Activated CD4-positive, alpha-beta T cell treated with anti-CD3 and anti-CD28 coated beads for 4 hours (primary cell): ENCODE results near the gene CCNL1.

ENCODE experiments used
- DNase-seq, 2 donors: peaks; one replicate each; pipeline ENCODE4 v3.0.0-alpha.2; 2020

Gene CCNL1

DNA sequence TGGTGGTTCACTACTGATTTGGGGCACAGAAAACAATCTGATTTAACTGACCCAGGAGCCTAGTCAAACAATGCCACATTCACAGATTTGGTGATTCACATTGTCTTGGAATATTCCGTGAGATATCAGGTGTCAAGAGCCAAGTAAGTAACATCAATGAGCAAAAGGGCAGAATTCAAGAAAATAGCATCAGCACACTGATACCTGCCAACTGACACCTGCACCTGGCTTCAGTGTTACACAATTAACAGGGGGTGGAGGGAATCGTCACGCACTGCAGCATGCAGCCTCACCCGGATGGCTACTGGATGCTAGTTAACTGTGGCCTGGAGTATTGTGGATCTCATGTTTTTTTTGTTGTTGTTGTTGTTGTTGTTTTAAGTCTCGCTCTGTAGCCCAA is 17.6 kb downstream of the CCNL1 start:
- DNase-seq, result no peak

DNA sequence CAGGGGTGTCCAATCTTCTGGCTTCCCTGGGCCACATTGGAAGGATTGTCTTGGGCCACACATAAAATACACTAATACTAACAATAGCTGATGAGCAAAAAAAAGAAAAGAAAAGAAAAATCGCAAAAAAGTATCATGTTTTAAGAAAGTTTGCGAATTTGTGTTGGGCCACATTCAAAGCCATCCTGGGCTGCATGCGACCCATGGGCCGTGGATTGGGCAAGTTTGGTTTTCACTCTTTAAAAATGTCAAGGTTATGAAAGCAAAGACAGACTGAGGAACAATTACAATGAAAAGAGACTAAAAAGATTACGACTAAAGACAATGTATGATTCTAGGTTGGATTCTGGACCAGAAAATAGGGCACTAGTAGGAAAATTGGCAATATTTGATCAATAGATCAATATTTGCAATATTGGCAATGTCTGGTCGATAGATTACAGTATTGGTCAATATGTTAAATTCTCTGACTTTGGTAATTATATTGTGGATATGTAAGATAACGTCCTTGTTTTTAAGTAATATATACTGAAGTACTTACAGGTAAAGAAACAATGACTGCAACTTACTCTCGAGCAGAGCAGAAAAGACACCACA is 19.9 kb downstream of the CCNL1 start:
- DNase-seq, result no peak

DNA sequence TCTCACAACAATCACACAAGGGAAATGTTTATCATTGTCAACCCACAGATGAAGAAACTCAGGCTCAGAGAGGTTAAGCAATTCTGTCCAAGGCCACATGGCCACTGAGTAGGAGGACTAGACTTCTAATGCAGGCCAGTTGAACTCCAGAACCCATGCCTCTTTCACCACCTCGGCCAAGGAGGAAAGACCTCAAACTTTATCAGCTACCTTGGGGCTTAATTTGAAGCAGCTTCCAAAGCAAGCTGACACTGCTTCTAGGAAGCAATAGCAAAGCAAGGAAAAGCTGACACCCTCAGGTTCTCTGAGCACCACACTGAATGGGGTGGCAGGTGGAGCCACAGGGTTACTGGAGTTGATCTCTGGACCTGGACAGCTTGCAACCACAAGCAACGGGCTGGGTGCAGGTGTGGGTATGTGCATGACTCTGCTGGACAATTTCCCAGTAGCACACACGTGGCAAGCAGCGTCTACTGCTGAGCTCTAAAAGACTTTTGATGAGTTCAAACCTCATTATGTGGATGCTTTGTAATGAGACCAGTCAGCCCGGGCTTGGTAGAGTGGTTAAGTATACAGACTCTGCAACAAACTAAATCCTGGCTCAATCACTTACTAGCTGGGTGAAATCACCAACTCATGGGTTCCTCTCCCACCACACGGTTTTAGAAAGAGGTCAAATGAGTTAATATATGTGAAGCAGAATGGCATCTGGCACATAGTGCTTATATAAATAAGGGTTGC is 23.1 kb downstream of the CCNL1 start:
- DNase-seq, result no peak

DNA sequence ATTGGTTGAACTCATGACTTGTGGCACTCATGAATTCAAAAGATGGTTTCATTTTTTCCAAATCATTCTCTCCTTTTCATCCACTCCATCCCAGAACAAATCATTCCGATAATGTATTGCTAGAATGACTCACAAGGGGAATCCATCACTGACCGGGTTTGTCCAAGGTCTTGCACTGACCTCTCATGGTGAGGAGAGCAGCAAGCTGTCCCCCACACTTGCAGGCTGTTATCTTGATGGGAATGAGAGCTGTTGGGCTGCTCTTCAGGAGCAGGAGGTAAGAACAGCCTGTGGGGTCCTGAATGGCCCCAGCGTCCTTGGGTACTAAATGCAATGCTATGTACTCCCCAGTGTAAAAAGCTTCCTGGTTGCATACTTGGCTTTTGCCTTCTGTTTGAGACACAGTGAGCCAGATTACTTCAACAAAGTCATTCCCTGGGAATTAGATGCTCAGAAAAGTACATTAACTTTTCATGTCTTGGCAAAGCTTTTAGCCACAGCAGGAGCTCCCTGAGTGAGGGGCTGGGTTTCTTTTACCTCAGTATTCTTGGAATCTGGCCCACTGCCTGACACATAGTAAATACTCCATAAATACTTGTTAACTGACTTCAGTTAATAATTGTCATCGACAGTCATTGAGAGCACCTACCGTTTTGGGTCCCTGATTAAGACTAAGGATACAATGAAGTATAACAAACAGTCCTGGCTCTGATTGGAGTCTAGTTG is 24.1 kb downstream of the CCNL1 start:
- no peak for DNase-seq

DNA sequence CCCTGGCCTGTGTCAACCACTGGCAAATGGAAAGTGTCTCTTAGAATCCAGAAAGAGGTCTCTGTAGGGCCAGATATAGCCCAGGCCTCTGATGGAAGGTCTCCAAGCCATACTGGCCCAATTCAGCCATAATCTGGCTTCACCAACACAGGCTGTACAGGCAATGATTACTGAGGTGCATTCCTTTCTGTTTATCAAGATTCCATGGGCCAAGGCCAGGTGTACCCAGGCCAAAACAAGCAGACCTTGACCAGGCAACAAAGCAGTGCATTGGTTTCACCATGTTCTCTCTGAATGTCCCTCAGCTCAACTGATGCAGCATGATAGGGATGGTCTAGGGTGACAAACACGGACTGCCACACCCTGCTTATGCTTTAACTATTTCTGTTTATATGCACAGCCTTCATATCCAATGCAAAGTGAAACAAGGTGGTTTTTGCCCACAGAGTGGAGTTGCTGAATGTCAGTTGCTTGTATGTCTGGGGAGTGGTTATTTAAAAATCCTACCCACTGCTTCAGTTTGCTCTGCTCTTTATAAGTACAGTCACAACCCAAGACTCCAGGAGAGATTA is 25.2 kb downstream of the CCNL1 start:
- DNase-seq, result no peak

DNA sequence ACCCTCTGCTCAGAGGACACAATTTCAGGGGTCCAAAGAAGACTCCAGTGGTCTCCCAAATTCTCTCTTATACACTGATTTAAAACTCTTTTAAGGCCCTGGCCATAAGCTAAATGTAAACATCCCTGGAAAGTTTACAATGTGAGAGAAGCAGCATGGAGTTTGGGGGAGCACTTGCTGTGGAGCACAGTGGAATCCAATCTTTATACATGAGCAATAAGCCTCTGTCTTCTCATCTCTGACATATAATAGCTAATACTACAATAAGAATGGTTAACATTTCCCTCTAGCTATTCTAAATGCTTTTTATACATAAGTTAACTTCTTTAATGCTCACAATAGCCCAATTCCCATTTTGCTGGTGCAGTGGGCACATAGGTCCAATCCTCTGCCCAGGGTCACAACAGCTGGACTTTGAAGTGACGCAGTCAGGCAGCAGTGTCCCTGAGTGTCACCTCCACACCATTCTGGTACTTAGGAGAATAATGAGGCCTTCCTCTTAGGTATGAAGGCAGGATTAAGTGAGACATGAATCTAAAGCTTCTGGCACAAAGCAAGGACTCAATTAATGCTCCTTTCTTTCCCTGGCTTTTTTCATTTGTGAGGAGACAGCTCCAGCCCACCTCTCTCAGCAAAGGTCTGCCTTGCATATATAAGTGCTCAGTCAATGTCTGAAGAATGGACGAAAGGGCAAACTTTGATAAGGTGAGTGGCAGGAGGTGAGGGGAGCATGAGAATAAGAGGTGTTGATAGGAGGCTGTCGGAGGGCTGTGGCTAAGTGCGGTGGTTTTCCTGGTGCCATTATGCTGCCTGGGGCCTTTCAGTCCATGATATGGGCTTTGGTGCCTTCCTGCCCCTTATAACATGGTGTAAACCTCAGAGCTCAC is 26.3 kb downstream of the CCNL1 start:
- DNase-seq, result no peak

DNA sequence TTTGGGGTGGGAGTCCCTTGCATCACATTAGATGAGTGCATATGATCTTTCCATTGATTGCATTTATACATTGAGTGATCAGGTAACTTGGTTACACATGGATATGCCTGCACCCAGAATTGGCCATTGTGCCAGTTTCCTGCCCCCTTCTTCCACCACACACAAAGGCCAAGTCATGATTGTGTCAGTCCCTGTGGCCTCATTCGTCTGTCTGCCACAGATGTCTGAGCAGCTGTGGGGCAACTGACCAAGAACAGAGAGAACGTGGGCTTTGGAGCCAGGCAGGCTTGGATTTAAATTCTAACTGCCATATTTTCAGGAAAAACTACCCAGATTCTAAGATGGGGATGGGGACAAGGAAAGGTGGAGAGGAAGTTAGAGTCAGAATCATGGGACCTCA is 27.0 kb downstream of the CCNL1 start:
- DNase-seq, result no peak

DNA sequence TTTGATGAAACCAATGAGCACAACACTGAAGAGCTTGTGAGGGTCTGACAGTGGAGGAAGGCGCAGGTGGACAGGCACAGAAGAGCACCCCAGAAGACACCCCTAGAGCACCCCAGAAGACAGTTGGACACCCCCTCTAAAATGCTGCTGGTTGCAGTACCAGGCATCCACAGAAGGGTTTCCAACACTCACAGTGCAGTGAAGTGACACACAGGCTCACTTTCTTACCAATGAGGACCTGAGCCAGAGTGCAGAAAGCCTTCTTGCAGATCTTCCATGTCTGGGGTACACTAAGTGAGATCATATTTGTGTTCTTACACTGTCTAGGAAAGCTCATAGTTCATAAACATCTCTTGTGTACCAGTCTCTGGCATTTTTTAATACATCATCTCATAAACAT is 27.6 kb downstream of the CCNL1 start:
- DNase-seq, result no peak

DNA sequence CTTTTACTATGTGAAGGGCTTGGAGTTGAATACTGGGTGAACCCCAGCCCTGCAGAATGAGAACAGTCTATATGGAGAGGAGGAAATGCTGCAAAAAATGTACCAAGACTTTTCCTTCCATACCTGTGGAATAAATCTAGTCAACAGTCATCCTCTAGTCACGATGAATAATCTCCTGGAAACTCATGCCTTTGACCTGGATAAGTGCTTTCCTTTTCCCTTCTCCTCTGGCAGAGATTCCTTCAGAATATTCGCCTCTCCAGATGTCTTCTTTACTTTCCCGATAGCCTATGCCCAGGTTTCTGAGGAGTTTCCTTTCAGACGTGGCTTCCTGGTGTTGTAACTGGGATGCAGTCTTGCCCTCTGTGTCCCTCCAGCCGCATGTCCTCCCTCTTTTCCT is 28.1 kb downstream of the CCNL1 start:
- DNase-seq, result no peak

DNA sequence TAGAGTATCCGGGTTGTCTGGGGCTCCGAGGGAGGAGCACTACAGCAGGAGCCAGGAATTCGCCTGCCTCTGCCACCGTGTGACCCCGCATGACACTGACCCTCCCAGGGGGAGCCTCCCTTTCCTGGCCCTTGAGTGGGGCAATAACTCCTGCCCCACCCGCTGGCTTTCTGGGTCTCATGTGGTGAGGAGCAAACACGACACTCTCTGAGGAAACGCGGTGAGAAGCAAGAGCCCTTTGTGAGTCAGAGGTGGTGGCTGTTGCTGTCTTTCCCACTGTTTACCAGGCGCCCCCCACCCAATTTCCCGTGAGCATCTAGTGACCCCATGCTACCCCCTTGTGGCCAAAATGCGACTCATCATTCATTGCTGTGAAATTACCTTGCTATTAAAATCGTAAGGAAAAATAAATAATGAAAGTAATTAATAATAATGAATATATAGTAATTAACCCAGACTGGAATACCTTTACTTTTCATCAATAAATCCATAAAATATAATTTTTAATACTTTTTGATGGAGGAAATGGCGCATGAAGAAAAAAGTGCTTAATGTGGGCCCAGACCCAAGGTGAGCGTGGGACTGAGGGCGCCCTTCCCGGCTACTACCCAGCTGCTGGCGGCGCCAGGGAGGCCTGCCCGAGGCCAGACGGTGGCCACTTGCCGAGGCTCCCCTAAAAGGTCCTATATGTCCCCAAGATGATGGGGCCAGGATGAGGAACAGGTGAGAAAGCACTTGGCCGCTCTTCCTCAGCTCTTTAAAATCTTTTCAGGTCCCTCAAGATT is 29.3 kb downstream of the CCNL1 start:
- DNase-seq, result peak; percentile 77 to 82

DNA sequence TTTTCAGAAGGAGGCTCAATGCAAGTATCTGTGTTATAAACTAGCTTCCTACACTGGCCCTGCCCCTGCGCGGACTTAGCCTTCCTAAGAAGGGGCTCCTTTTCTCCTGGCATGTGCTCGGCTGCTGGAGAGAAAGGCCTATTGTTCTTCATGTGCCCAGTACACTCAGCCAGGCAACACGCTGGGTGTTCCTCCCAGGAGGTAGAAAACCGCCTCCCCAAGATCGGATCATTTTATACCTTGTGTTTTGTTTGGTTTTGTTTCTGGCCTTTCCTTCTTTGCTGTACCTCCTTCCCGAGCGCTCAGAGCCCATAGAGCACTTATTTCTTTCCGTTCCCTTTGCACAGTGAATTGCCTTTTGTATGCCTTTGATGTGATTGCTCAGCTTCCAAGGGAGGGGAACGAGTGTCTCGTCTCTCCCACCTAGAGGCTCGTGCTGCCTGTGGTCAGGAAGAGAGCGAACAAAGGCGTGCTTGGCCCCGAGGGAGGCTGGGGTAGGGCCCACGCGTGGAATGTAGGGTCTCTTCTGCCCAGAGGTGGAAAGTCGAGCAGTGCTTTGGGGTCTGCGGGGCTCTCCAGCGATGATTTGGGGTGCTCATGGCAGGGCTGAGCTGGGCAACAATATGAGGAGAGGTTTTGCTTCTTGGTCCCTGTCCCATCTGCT is 30.0 kb downstream of the CCNL1 start:
- peak; percentile 29 to 41 for DNase-seq

DNA sequence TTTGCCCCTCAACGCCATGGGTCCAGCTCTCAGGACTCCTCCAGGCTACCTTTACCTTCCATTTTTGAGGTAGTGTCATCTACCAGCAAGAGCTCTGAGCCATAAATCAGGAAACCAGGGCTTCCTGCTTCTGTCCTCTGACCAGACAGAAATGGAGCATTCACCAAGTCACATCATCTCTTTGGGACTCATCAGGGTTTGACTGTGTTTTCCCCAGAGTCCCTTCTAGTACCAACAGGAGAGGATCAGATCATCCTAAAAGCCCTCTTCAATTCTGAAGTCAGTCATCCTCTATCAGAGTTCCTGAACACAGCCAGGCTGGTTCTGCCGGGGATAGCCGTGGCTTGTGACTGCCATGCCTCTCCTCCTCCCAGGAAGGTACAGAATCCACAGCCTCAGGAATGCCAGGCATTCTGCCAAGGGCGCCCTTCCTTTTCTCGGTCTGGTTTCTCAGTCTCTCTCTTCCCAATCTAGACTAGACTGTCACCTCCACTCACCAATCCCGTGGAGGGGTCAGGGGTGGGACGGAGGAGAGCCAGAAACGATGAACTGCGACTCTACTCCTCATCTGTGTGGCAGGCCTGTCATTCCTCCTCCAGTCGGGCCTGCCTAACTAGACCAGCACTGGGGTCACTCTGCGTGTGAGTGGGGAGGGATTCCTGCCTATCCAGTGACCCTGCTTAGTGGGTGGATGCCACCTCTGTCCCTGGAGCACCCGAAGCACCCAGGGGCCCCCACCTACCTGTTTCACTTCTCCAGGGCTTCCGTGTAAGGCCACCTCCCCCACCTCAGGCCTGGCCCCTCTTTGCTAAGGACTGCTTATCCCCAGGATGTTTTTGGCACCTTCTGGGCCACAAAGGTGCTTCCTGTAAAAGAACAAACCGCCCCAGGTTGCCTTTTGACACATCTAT is 30.9 kb downstream of the CCNL1 start:
- peak in 1 of 2 donors; percentile 20 for DNase-seq

DNA sequence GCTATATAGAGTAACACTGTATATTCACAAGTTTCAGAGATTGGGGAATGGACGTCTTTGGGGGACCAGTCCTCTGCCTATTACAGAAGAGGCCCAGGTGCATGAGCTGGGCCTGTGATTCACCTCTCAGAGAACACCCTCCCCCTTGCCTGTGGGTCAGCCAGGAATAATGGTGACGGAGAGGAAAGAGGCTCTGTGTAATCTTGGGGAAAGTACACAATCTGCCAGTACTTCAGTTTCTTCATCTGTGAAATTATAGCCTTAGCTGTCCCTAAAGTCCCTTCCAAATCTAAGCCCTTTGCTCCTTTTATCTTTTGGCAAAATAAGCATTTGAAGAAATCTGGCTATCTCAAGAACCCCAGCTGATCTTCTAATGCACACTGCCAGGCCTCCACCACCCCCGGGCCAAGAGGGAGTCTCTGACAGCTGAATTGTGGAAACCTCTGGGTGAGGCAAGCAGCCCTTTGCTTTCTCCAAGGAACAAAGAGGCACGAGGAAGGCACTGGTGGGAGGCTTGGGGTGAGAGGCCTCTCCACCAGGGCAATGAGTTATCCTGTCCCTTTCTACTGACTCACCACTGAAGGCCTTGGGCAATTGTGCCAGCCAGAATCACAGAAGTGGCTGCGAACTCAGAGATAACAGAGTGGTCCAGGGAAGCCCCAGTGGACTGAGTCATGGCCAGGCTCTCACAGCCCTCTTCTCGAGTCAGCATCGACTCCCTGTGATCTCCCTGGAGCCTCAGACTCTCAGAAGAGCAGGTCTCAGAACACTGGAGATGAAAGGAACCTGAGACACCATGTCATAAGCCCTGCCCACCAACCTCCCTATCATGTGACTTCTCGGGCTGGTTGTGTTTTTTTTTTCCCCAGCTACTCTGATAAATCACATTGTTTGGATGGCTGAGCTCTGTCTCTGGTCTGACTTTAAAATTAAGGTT is 31.8 kb downstream of the CCNL1 start:
- peak; percentile 64 to 66 for DNase-seq

DNA sequence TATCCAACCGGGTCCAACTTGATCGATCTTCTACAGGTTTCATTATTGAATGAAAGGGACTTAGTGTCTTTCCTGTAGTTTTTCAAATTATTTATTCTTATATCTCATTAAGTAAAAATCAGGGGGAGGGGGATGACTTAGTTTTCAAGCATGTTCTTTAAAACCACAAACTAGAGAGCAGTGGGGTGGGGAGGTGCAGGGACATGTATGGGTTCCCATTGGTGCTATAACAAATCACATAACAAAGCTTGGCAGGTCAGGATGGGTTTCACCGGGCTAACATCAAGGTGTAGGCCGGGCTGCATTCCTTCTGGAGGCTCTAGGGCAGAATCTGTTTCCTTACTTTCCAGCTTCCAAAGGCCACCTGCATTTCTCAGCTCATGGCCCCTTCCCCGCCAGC is 32.7 kb downstream of the CCNL1 start:
- DNase-seq, result no peak

DNA sequence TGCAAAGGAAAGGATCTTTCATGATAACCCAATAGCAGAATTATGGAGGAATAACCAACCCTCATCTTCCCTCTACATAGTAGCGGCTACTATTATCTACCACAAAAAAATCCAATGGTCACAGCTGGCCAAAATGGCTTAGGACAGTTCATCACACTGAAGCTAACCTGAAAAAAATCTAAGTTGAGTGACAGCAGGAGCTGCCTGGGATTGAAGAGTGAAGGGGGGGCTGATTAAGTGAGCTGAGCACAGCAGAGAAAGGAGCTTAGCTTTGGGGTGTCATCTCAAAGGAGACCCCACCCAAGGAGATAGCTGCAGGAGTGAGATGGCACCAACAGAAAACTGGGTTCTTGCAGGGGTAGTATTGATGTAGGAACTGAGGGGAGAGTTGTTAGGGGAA is 33.6 kb downstream of the CCNL1 start:
- DNase-seq, result no peak

DNA sequence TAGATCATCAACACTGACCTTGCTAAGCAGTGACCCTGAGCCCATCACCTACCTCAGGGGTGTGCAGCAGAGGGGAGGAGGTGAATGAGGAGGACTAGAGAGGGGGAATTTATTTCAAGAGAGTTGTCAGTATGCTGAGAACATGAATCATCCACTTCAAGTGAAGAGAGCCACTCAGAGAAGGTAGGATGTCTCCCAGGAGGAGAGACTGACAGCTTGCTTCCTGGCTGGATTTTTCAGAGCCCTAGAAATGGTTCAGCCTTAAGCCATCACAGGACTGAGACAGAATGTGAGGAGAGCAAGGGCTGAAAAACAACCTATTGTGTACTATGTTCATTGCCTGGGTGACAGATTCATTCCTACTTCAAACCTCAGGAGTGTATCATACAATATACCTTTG is 34.8 kb downstream of the CCNL1 start:
- DNase-seq, result no peak

DNA sequence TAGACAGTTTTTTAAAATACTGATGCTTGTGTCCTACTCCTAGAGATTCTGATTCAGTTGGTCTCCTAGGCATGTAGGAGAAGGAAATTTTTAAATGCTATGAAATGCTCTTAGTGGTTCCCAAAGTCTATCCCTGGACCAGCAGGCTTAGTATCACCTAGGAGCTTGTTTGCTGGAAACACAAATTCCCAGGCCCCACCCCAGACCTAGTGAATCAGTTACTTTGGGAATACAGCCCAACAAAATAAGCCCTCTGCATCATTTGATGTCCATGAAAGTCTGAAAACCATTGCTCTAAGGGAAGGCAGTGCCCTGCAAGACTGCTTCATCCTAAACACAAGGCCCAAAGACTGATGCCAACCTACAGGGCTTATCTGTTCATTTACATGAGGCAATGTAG is 36.3 kb downstream of the CCNL1 start:
- DNase-seq, result no peak

DNA sequence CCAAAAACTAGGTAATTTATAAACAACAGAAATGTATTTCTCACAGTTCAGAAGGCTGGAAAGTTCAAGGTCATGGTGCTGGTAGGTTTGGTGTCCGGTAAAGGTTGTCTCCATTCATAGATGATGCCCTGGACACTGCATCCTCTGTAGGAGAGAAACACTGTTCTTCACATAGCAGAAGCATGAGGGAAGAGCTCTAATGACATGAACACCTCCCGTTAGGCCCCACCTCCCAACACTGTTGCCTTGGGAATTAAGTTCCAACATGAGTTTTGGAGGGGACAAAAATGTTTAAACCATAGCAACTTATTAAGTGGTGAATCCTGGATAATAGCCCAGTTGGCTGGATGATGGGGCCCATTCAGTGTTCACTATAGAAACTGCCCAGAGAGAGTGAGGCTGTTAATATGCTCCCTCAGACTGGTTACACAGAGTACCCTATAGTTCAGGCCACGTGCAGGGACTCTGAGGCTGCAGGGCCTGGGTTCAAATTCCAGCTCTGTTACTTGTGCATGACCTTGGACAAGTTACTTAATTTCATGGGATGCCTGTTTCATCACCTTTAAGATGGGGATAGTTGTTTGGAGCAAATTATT is 37.0 kb downstream of the CCNL1 start:
- DNase-seq, result no peak

DNA sequence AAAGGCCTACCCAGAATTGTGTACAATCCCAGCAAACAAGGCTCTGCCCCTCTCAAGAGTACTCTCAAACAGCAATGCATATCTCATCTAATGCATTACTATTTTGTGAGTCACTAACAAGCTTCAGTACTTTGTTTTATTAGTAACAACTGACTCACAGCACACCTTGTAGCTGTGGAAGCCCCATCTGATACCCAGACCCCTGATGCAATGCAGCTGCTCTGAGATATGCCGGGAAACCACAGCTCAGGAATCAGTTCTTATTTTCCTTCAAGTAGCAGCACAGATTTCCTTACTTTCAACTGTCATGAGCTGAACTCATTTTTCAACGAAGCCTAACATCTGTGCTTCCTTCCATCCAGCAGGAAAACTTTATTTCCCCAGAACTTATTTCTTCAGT is 37.8 kb downstream of the CCNL1 start:
- DNase-seq, result no peak
